ENCODE results near the gene RBM47.

- TF ChIP-seq CTCF (IDR thresholded peaks at IDR 0.05) (no peak), EZH2 (IDR thresholded peaks at IDR 0.05; ENCODE audit: borderline replicate concordance, insufficient read depth, low read depth, low read length, poor library complexity, severe bottlenecking) (no peak)
These were observed 191.8 kb downstream of the RBM47 start for GRCh38 chr4:40437741-40438383.

All from B cell (primary cell).